Body of pancreas (tissue), 4 donors: ENCODE data around the gene MT1E. TPM values are rescaled to one million over a fixed set of nuclear protein-coding genes. Genes with fewer than 3 reads are reported as not detected.

Experiments used
- ATAC-seq: fragments of 150-250 bp; one replicate; pipeline ENCODE4 v1.9.1; 2016
- DNase-seq, 4 donors: peaks; one replicate each; pipeline ENCODE4 v3.0.0-alpha.2; 2019
- H3K27ac ChIP-seq, 4 donors: fragments of 200-600 bp; sonication (generic); 1 replicate in 3 of 4; 2 replicates in 1 of 4; pipeline versions ENCODE4 v1.5.1 to v1.6.1; 2016 to 2019; ENCODE audit warnings: mild to moderate bottlenecking in 1 of 4, mixed read lengths in 1 of 4, moderate library complexity in 1 of 4
- H3K27me3 ChIP-seq, 2 donors: fragments of 200-600 bp; sonication (generic); one replicate each; pipeline ENCODE4 v1.6.0; 2016; ENCODE audit warnings: mild to moderate bottlenecking in 1 of 2
- H3K36me3 ChIP-seq, 2 donors: fragments of 200-600 bp; sonication (generic); replicated peaks in 1 of 2; 2 replicates each; pipeline ENCODE4 v1.5.1; 2016; ENCODE audit warnings: low read depth in 2 of 2; ENCODE audit not compliant: insufficient read depth in 1 of 2
- H3K4me1 ChIP-seq: fragments of 200-600 bp; sonication (generic); one replicate; pipeline ENCODE4 v1.6.0; 2016
- H3K4me3 ChIP-seq, 2 donors: fragments of 200-600 bp; sonication (generic); 1 replicate in 1 of 2; 2 replicates in 1 of 2; pipeline ENCODE4 v1.5.1; 2016 to 2019
- H3K9me3 ChIP-seq, 3 donors: fragments of 200-600 bp; sonication (generic); 1 replicate in 2 of 3; 2 replicates in 1 of 3; pipeline ENCODE4 v1.5.1; 2016
- CTCF ChIP-seq, 7 experiments: fragments of 450-650 bp in 4 of 7; fragments of 200-600 bp in 3 of 7; sonication (generic) in 3 of 7; IDR thresholded peaks; one replicate each; pipeline ENCODE4 v1.5.1; 2016 to 2019; ENCODE audit warnings: antibody characterized with exemption in 7 of 7
- POLR2A ChIP-seq, 3 donors: fragments of 450-650 bp; IDR thresholded peaks; one replicate each; pipeline ENCODE4 v1.6.1; 2016; ENCODE audit warnings: antibody characterized with exemption in 3 of 3, mild to moderate bottlenecking in 2 of 3
- WGBS, 2 donors: methylation state at CpG; one replicate each; pipeline ENCODE4 v1.1.5; 2017; 5-methylcytosine and 5-hydroxymethylcytosine counted together
- intact Hi-C: fragments of 100-400 bp; cut with DNase I; formaldehyde crosslinking; loops from one replicate; pipeline ENCODE4 v1.15.1; 2023
- total RNA-seq, 2 donors: library from RNA; depleted of rRNA; stranded (reverse); fragments of >200 nt; gene quantifications; one replicate each; pipeline ENCODE4 v1.1.0, GENCODE V29; 2016

Gene MT1E
- total RNA-seq, 2 donors from 2014 or later = 99.9 to 679 TPM

GRCh38 chr16:56647641-56648431 lies 22.3 kb downstream of the MT1E start:
- intact Hi-C loops = no loop called here
- H3K4me1 ChIP-seq = peaks cover 9% of the 10 kb centered on the region
- H3K36me3 ChIP-seq = no peaks in the 10 kb centered on the region
- no peak for DNase-seq
- TF ChIP-seq CTCF (IDR thresholded peaks at IDR 0.05) (no peak), POLR2A (IDR thresholded peaks at IDR 0.05) (no peak)
- ATAC-seq = no peak
- H3K9me3 ChIP-seq = no peaks in the 10 kb centered on the region
- H3K27me3 ChIP-seq = no peaks in the 10 kb centered on the region
- H3K27ac ChIP-seq = no peak overlapping the region
- WGBS, 2 donors = 64 to 66% methylated on average over 10 to 32 of the region's 33 CpGs
- no peak overlapping the region for H3K4me3 ChIP-seq

- ATAC-seq = no peak
- Histone ChIP-seq H3K9me3 (no peaks in the 10 kb centered on the region), H3K27ac (no peak overlapping the region), H3K4me3 (no peak overlapping the region), H3K36me3 (no peaks in the 10 kb centered on the region), H3K27me3 (no peaks in the 10 kb centered on the region), H3K4me1 (peaks cover under 1% of the 10 kb centered on the region)
- intact Hi-C loops = no loop called here
- 87 to 93% methylated on average over 2 of the region's 2 CpGs for whole genome bisulfite sequencing, 2 donors
- no peak for TF ChIP-seq CTCF (IDR thresholded peaks at IDR 0.05)
- no peak for TF ChIP-seq POLR2A (IDR thresholded peaks at IDR 0.05)
- no peak for DNase-seq
Measured at GRCh38 chr16:56649271-56649670, 23.7 kb downstream of the MT1E start.

GRCh38 chr16:56649820-56650219 lies 24.2 kb downstream of the MT1E start:
- WGBS, 2 donors = 71 to 75% methylated on average over 3 of the region's 3 CpGs
- H3K27me3 ChIP-seq = no peaks in the 10 kb centered on the region
- H3K9me3 ChIP-seq = no peaks in the 10 kb centered on the region
- no peak for TF ChIP-seq POLR2A (IDR thresholded peaks at IDR 0.05)
- no peak for TF ChIP-seq CTCF (IDR thresholded peaks at IDR 0.05)
- H3K36me3 ChIP-seq = no peaks in the 10 kb centered on the region
- H3K4me1 ChIP-seq = no peaks in the 10 kb centered on the region
- no peak overlapping the region for H3K4me3 ChIP-seq
- H3K27ac ChIP-seq = no peak overlapping the region
- no peak for ATAC-seq
- no peak for DNase-seq
- intact Hi-C loops = no loop called here

- intact Hi-C loops = no loop called here
- no peak within 1 kb of the TSS for H3K27ac ChIP-seq
- 65 to 94% methylated on average over 7 of the region's 7 CpGs for WGBS, 2 donors
- H3K4me3 ChIP-seq = no peak within 1 kb of the TSS
- no peaks in the 10 kb centered on the region for H3K36me3 ChIP-seq
- ATAC-seq (no peak), DNase-seq (no peak)
- H3K9me3 ChIP-seq = no peaks in the 10 kb centered on the region
- H3K4me1 ChIP-seq = no peaks in the 10 kb centered on the region
- no peaks in the 10 kb centered on the region for H3K27me3 ChIP-seq
- TF ChIP-seq POLR2A (IDR thresholded peaks at IDR 0.05) (no peak), CTCF (IDR thresholded peaks at IDR 0.05) (no peak)
Measured at GRCh38 chr16:56651586-56651985, 26.0 kb downstream of the MT1E start, which contains the start of gene MT1B. Gene MT1B, plus strand, starts transcription at chr16:56651886. Its CDS starts 68 bp downstream, at chr16:56651954.

GRCh38 chr16:56652600-56652999 lies 27.0 kb downstream of the MT1E start:
- no peaks in the 10 kb centered on the region for H3K9me3 ChIP-seq
- ATAC-seq (no peak), DNase-seq (no peak)
- no peak for TF ChIP-seq CTCF (IDR thresholded peaks at IDR 0.05)
- no peak for TF ChIP-seq POLR2A (IDR thresholded peaks at IDR 0.05)
- H3K27ac ChIP-seq = no peak overlapping the region
- 20 to 44% methylated on average over 1 of the region's 1 CpG for WGBS, 2 donors
- intact Hi-C loops = no loop called here
- H3K4me3 ChIP-seq = no peak overlapping the region
- H3K27me3 ChIP-seq = no peaks in the 10 kb centered on the region
- peaks cover 4% of the 10 kb centered on the region for H3K4me1 ChIP-seq
- no peaks in the 10 kb centered on the region for H3K36me3 ChIP-seq
